H9 (cell line): ENCODE results near the gene CDK14. TPM values are rescaled to one million over a fixed set of nuclear protein-coding genes. Genes with fewer than 3 reads are reported as not detected.

ENCODE experiments used
- DNase-seq: peaks from one replicate; pipeline ENCODE4 v3.0.0-alpha.2; 2017
- H2AFZ ChIP-seq: one replicate; pipeline ENCODE4 v1.6.1; 2013; ENCODE audit warnings: mild to moderate bottlenecking, low read length, control low read depth, moderate library complexity
- H2AK5ac ChIP-seq: 2 replicates; pipeline ENCODE4 v1.6.1; 2013; ENCODE audit warnings: low read length, control low read depth, mixed read lengths; ENCODE audit not compliant: insufficient read length
- H2BK120ac ChIP-seq: one replicate; pipeline ENCODE4 v1.6.1; 2013; ENCODE audit warnings: low read depth, mild to moderate bottlenecking, low read length, control low read depth, inconsistent platforms; ENCODE audit not compliant: poor library complexity, severe bottlenecking
- H2BK12ac ChIP-seq: 2 replicates; pipeline ENCODE4 v1.6.1; 2013; ENCODE audit warnings: low read length, control low read depth, mixed read lengths, low read depth; ENCODE audit not compliant: insufficient read length
- H2BK15ac ChIP-seq: 2 replicates; pipeline ENCODE4 v1.6.1; 2013; ENCODE audit warnings: low read depth, low read length, control low read depth
- H2BK20ac ChIP-seq: one replicate; pipeline ENCODE4 v1.6.1; 2013; ENCODE audit warnings: low read depth, mild to moderate bottlenecking, low read length, control low read depth, inconsistent platforms; ENCODE audit not compliant: poor library complexity, severe bottlenecking
- H2BK5ac ChIP-seq: 2 replicates; pipeline ENCODE4 v1.6.1; 2013; ENCODE audit warnings: low read length, control low read depth, mixed read lengths; ENCODE audit not compliant: insufficient read length
- H3K14ac ChIP-seq: 2 replicates; pipeline ENCODE4 v1.6.1; 2013; ENCODE audit warnings: low read length, control low read depth; ENCODE audit not compliant: insufficient read depth
- H3K18ac ChIP-seq: 2 replicates; pipeline ENCODE4 v1.6.1; 2013; ENCODE audit warnings: low read depth, mild to moderate bottlenecking, mixed read lengths, low read length, control low read depth; ENCODE audit not compliant: insufficient read length
- H3K23ac ChIP-seq: 2 replicates; pipeline ENCODE4 v1.6.1; 2013; ENCODE audit warnings: low read length, control low read depth, mixed read lengths, low read depth; ENCODE audit not compliant: insufficient read length
- H3K23me2 ChIP-seq: 2 replicates; pipeline ENCODE4 v1.6.1; 2013; ENCODE audit warnings: low read depth, mild to moderate bottlenecking, mixed read lengths, low read length, control low read depth; ENCODE audit not compliant: insufficient read length, poor library complexity, severe bottlenecking
- H3K27ac ChIP-seq: 2 replicates; pipeline ENCODE4 v1.5.1; 2013; ENCODE audit warnings: low read length, control low read depth, mixed read lengths, low read depth; ENCODE audit not compliant: insufficient read length
- H3K27me3 ChIP-seq: 2 replicates; pipeline ENCODE4 v1.6.1; 2013; ENCODE audit warnings: low read length, control low read depth, inconsistent platforms; ENCODE audit not compliant: insufficient read depth
- H3K4ac ChIP-seq: 2 replicates; pipeline ENCODE4 v1.6.1; 2013; ENCODE audit warnings: low read depth, mild to moderate bottlenecking, control low read depth, inconsistent platforms, low read length, moderate library complexity
- H3K4me1 ChIP-seq: 2 replicates; pipeline ENCODE4 v1.6.1; 2013; ENCODE audit warnings: low read length, control low read depth, inconsistent platforms; ENCODE audit not compliant: insufficient read depth
- H3K4me2 ChIP-seq: 2 replicates; pipeline ENCODE4 v1.6.1; 2013; ENCODE audit warnings: low read length, control low read depth, mixed read lengths; ENCODE audit not compliant: insufficient read length, insufficient read depth
- H3K56ac ChIP-seq: 2 replicates; pipeline ENCODE4 v1.6.1; 2013; ENCODE audit warnings: low read depth, mild to moderate bottlenecking, mixed read lengths, low read length, control low read depth; ENCODE audit not compliant: insufficient read length
- H3K79me1 ChIP-seq: 2 replicates; pipeline ENCODE4 v1.6.1; 2013; ENCODE audit warnings: low read depth, mild to moderate bottlenecking, moderate library complexity, low read length, control low read depth, inconsistent platforms; ENCODE audit not compliant: insufficient read depth, poor library complexity, severe bottlenecking
- H3K79me2 ChIP-seq: 2 replicates; pipeline ENCODE4 v1.6.1; 2013; ENCODE audit warnings: low read length, control low read depth, inconsistent platforms; ENCODE audit not compliant: insufficient read depth
- H3K9ac ChIP-seq: 2 replicates; pipeline ENCODE4 v1.6.1; 2013; ENCODE audit warnings: low read length, control low read depth, mixed read lengths; ENCODE audit not compliant: insufficient read length; ENCODE audit errors: extremely low read depth
- H3K9me3 ChIP-seq: one replicate; pipeline ENCODE4 v1.6.1; 2013; ENCODE audit warnings: low read depth, low read length, inconsistent platforms; ENCODE audit not compliant: control insufficient read depth
- H3T11ph ChIP-seq: one replicate; pipeline ENCODE4 v1.6.1; 2013; ENCODE audit warnings: mild to moderate bottlenecking, low read length, control low read depth, inconsistent platforms
- H4K20me1 ChIP-seq: one replicate; pipeline ENCODE4 v1.6.1; 2013; ENCODE audit not compliant: control insufficient read depth, insufficient read length, insufficient read depth
- H4K5ac ChIP-seq: 2 replicates; pipeline ENCODE4 v1.6.1; 2013; ENCODE audit warnings: low read depth, mild to moderate bottlenecking, mixed read lengths, low read length, control low read depth; ENCODE audit not compliant: insufficient read length
- H4K8ac ChIP-seq: replicated peaks from 2 replicates; pipeline ENCODE4 v1.6.1; 2013; ENCODE audit warnings: low read length, control low read depth, mixed read lengths, low read depth; ENCODE audit not compliant: insufficient read length
- H4K91ac ChIP-seq: 2 replicates; pipeline ENCODE4 v1.6.1; 2013; ENCODE audit warnings: low read depth, mild to moderate bottlenecking, moderate library complexity, mixed read lengths, low read length, control low read depth; ENCODE audit not compliant: insufficient read length
- H3K27ac Mint-ChIP-seq, 3 experiments: 2 replicates in 2 of 3; 3 replicates in 1 of 3; pipeline ENCODE4 v1.8.0; 2020 to 2021; ENCODE audit warnings: mixed read lengths in 3 of 3, mild to moderate bottlenecking in 1 of 3, moderate library complexity in 1 of 3
- H3K27me3 Mint-ChIP-seq: 2 replicates; pipeline ENCODE4 v1.8.0; 2021; ENCODE audit warnings: low read depth, mild to moderate bottlenecking, moderate library complexity, mixed read lengths
- H3K36me3 Mint-ChIP-seq, 3 experiments: 2 replicates in 2 of 3; 3 replicates in 1 of 3; pipeline ENCODE4 v1.8.0; 2020 to 2021; ENCODE audit warnings: low read depth in 3 of 3, mixed read lengths in 3 of 3; ENCODE audit not compliant: insufficient read depth in 1 of 3
- H3K4me1 Mint-ChIP-seq, 2 experiments: 2 replicates each; pipeline ENCODE4 v1.8.0; 2020; ENCODE audit warnings: mixed read lengths in 2 of 2
- H3K4me3 Mint-ChIP-seq, 2 experiments: 2 replicates in 1 of 2; 3 replicates in 1 of 2; pipeline ENCODE4 v1.8.0; 2020 to 2021; ENCODE audit warnings: mild to moderate bottlenecking in 2 of 2, mixed read lengths in 2 of 2, moderate library complexity in 1 of 2
- H3K9me3 Mint-ChIP-seq, 2 experiments: 2 replicates in 1 of 2; 3 replicates in 1 of 2; pipeline ENCODE4 v1.8.0; 2020; ENCODE audit warnings: mild to moderate bottlenecking in 2 of 2, mixed read lengths in 2 of 2, moderate library complexity in 1 of 2
- CTCF ChIP-seq: fragments of 200-600 bp; sonication (generic); conservative IDR thresholded peaks from 3 replicates; pipeline ENCODE4 v1.8.0; 2021; ENCODE audit warnings: antibody characterized with exemption, mild to moderate bottlenecking
- WGBS: extraction: QIAGEN DNeasy Blood & Tissue Kit; methylation state at CpG from one replicate; pipeline ENCODE4 v1.1.7; 2013; ENCODE audit warnings: missing lambda C conversion rate, low lambda C conversion rate, mixed read lengths; ENCODE audit not compliant: insufficient read length; ENCODE audit errors: extremely low coverage; 5-methylcytosine and 5-hydroxymethylcytosine counted together
- total RNA-seq: library from RNA; stranded (reverse); gene quantifications from 2 replicates; pipeline ENCODE4 v1.2.1, GENCODE V29; 2021

CDK14 gene
- total RNA-seq, 1 experiment from 2014 or later, result 23.9 TPM

- Histone ChIP-seq H3K79me2 (no peaks in the 10 kb centered on the region), H3K18ac (no peak overlapping the region), H3K9me3 (no peaks in the 10 kb centered on the region), H2AFZ (no peak overlapping the region), H3K56ac (no peak overlapping the region), H3K14ac (no peak overlapping the region), H2BK20ac (no peak overlapping the region), H3T11ph (no peak overlapping the region), H4K20me1 (no peaks in the 10 kb centered on the region), H2AK5ac (no peak overlapping the region), H2BK15ac (no peak overlapping the region), H2BK120ac (no peak overlapping the region), H3K4me2 (no peak overlapping the region), H4K5ac (no peak overlapping the region), H3K4me1 (peaks cover 7% of the 10 kb centered on the region), H3K4ac (no peak overlapping the region), H2BK12ac (no peak overlapping the region), H3K79me1 (no peaks in the 10 kb centered on the region), H3K27me3 (no peaks in the 10 kb centered on the region), H4K8ac (no peak overlapping the region), H3K23me2 (no peaks in the 10 kb centered on the region), H4K91ac (no peak overlapping the region), H3K23ac (no peak overlapping the region), H3K27ac (no peak overlapping the region), H2BK5ac (no peak overlapping the region), H3K9ac (no peak overlapping the region)
- Mint-ChIP-seq H3K4me3 (no peak overlapping the region), H3K36me3 (no peaks in the 10 kb centered on the region), H3K9me3 (no peaks in the 10 kb centered on the region), H3K27ac (0 out of 7 replicates have a peak overlapping the region, but pooled peaks of 1 of the 3 experiments have one; percentile 30), H3K27me3 (no peaks in the 10 kb centered on the region), H3K4me1 (peaks cover 34 to 39% of the 10 kb centered on the region in 2 experiments)
- TF ChIP-seq CTCF, result no peak
- no CpG with 5 or more reads among the region's 3 CpGs for WGBS
- no peak for DNase-seq
Measured at GRCh38 chr7:91137153-91137787, 541.1 kb downstream of the CDK14 start.
